DMS114 treated with DMSO at 0.1 percent for 48 hours (cell line): ENCODE data around the gene LIFR.
"Not testable (repeated sequence)": the region's sequence is repeated elsewhere in the genome, so short reads cannot be mapped to it uniquely, and the experiment has no call there.

Experiments used
- DNase-seq: peaks from one replicate; lab custom pipeline; 2025; ENCODE audit not compliant: unreplicated experiment; lab: John Stamatoyannopoulos, UW

Gene LIFR

DNA sequence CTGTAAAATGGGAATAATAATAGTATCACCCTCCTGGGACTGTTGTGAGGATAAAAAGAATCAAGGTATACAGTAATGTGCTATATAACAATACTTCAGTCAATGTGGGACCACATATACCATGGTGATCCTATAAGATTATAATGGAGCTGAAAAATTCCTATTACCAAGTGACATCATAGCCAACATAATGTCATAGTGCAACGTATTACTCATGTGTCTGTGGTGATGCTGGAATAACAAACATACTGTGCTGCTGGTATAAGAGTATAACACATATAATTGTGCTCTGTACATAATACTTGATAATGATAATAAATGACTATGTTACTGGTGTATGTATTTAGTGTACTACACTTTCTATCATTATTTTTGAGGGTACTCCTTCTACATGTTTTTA is 38.1 kb downstream of the LIFR start:
- no peak for DNase-seq

DNA sequence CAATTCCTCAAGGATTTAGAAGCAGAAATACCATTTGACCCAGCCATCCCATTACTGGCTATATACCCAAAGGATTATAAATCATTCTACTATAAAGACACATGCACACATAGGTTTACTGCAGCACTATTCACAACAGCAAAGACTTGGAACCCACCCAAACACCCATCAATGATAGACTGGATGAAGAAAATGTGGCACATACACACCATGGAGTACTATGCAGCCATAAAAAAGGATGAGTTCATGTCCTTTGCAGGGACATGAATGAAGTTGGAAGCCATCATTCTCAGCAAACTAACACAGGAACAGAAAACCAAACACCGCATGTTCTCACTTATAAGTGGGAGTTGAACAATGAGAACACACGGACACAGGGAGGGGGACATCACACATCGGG is 39.8 kb downstream of the LIFR start:
- not testable (repeated sequence) for DNase-seq

DNA sequence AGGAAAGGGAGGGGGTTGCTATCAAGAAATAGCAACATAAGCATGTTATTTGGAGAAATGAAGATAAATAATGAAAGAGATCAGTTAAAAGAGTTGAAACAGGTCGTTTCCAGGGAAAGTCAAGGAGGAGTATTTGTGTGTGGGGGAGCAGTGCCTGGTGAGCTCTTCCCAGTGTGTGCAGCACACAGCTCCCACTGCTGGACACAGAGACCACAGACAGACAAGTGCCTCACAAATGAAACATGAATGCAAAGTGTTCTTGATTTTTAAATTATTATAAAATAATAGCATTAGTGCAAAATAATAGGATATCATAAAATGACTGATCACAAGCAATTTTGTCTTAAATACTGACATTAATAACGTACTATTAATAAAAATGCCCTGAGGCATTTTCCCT is 40.8 kb downstream of the LIFR start:
- DNase-seq: no peak

DNA sequence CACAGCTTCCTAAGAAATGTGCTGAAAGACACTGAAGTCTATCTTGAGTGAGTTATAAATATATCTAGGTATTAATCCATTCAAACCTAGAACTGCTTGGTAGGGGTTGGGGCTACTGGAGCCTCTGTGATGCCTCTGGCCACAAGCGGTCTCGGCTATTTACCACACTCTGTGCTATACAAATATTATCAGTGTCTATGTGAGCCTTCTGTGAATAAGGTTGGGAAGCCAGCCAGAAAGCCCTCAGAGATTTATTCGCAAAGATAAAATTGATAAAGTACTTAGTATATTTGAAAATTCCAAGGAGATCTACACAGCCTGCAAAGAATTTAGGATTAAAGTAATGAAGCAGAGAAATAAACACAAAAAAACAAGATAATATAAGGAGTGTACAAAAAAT is 41.4 kb downstream of the LIFR start:
- no peak for DNase-seq

DNA sequence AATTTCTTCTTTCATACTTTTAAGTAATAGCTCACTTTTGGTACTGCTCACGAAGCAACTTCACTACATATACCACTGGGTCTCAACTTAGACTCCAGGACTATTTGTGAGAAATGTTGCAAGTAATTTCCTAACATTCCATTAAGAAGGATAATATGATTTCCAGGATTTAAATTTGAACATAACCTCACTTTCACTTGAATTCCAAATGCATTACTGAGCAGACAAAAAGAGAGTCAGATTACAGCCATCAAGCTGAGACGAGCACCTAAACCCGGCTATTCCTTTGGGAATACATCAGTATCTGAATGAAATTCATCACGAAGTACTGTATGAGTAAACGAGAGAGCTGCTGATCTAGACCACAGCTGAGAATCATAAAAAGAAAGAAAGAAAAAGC is 47.3 kb downstream of the LIFR start:
- DNase-seq: no peak

DNA sequence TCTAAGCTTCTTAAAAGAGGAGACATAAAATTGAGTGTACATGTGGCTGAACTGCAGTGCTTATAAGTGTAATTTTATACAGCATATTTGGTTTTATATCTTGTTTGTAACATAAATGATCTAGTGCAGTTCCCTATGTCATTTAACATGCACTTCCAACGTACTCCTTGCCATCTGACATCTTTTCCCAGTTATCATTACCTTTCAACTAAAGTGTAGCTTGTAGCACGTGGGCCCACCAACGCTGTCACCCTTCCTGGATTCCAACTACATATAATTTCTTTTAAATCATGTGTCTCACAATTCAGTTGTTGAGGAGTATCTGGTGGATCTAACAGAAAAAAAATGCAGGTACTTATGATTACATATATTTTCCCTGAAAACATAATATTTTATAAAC is 50.1 kb downstream of the LIFR start:
- no peak for DNase-seq

DNA sequence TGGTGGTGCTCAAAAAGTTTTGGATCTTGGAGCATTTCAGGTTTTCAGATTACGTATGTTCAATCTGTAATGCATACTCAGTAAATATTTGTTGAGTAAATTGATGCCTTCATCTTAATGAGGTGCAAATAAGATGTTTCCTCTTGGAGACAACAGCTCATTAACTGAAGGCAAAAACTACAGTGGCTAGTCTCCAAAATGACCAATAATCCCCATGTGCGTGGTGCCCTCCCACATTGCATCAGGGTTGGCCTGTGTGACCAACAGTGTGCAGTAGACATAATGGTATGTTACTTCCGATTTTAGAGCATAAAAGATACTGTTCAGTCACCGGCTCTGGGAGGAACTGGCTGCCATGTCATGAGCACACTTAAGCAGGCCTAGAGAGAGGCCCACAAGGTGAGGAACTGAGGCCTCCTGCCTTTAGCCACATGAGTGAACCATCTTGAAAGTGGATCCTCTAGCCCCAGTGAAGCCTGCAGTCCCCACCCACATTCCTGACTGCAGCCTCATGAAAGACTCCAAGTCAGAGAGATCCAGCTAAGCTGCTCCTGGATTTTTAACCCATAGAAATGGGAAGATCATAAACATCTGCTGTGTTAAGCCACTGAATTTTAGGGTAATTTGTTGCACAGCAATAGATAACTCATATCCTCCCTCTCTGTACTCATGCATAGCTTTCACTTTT is 55.7 kb downstream of the LIFR start:
- no peak for DNase-seq

DNA sequence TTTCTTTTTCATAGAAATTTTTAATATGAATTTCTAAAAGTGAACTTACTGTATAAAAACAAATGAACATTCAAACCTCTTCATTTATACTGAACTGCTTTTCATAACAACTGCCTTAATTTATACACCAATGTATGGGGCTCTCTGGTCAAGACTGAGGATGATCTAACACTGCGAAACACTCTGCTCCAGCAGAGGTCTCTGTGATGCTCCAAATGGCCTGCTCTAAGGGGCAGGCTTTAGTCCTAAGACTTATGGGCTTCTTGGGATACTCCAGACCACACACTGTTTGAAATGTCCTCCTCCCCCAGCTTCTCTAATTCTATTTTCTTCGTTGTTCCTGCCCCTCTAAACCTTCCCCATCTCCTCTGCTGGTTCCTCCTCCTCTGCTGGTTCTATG is 58.5 kb downstream of the LIFR start:
- DNase-seq: peak; percentile 9

DNA sequence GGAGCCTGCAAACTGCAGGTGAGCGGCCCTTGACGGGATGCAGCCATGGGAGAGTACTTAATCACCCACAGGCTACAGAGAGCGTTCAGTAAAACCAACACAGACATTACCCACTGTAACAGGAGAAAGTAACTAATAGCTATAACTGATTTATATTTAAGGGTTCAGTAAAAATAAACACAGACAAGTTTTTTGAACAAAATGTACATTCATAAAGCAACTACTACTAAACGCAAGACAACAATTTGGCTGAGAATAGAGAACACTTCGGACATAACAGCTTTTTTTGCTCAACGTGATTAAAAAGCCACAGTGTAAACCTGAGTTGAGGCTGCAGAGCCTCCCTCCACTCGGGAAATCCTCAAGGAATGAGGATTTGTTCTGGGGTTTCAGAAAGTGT is 61.7 kb downstream of the LIFR start:
- DNase-seq: no peak

DNA sequence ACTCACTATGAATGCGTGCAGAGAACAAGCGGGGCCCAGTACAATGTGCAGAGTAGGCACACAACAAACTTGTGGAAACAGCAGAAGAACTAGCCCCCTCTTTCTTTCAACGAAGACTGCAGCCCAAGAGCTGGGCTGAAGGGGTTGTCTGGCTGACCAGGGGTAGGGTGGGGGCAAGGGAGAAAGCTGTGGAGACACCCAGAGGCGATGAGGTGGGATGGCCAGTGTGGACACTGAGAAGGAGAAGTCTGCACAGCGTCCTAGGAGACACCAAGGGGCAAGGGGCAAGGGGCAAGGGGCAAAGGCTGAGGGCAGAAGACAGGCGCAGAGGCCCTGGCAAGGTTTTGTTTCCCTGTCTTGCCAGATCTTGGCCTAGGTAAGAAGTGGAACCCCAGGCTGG is 62.3 kb downstream of the LIFR start:
- DNase-seq: no peak

DNA sequence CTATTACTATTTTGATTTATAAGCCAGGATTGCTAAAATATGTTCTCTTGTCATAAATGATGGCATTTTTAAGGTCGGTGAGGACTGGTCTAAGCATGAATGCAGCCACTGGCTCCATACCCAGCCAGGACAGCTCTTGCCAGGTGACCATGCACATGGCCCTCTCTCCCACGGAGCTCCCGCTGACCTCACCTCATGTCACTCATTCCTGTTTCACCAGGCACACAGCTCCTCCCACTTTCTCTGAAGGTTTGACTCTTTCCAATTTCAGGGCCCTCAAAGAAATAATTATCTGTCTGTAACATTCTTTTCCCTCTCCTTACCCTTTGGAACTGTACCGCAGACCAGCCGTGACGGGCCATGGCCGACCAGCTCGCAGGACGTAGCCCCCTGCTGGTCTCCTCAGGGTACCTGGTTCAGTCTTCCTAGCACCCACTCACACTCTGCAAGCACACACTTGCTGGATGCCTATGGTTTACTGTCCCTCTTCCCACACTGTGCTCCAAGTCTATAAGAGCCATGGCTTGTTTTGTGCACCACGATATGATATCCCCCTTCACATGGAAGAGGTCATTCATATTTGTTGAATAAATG is 72.5 kb downstream of the LIFR start:
- no peak for DNase-seq

DNA sequence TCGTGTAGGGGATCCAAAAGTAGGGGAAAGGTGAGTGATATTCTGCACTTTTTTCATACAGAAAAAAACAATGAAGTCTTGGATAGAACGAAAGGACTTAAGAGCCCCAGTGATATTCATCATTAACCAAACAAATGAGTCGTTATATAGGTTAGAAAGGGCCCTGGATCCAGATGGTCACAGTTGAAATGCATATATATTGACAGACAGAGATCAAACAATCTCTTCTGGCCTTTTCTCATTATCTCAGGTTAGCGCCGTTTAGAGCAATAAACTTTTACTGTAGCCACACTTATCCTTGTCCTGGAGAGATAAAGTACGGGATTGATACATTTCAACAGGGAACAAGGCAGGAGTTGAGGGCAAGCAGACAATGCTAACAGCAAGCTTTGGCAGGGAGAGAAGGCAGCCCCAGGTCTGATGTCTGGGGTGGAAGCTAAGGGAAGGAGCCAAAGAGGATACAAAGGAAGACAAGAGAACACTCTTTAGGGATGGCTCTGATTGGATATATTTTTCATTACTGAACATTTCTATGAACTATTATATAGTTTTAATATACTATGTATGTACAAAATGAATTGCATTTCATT is 77.0 kb downstream of the LIFR start:
- DNase-seq: no peak

DNA sequence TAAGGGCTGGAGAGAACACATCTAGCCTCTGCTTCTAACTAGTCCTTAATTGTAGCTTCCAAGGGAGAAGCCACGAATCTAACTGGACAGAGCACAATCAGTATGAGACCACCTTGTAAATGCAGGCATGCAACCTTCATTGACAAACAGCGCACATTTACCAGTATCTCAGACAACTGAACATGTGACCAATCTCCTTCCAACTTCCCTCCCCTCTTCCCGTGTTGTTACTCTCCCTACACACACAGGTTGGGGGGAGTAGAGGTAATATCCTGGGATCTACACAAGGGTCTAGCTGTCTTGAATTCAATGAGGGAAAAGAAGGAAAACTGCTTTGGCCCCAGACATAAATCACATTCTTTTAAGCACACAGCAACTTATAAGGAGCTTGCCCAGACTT is 77.6 kb downstream of the LIFR start:
- no peak for DNase-seq

DNA sequence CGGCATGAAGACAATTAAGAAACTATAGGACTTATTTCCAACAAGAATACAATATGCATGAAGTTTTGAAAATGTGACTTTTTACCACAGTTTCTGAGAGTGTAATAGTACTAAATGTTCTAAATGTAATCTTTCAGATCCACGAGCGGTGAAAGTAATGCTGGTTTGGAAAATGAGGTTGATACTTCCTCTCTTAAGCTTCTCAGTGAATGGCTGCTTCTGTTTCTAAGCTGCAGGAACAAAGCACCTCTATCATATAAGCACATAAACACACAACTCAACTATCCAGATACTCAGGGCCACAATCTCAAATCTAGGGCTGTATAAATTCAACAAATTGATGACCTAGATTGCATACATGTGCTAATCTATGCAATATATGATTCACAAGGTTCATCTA is 78.3 kb downstream of the LIFR start:
- DNase-seq: no peak

DNA sequence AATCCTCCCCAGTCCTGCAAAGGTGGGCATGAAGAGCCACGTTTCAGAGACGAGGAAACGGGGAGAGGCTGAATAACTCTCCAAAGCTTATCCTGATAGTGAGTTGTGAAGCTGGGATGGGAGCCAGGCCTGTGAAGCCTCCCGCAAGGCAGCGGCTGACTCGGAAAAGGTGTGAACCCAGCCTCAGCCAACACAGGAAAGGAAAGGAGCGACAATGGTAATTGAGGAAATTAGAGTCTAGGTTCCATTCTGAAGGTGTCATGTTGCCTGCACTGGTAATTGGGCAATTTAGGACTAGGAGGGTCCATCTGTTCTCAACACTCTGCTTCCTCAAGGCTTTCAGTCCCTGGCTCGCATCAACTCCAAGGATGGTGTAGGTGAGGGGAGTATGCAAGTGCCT is 83.4 kb downstream of the LIFR start:
- DNase-seq: no peak

DNA sequence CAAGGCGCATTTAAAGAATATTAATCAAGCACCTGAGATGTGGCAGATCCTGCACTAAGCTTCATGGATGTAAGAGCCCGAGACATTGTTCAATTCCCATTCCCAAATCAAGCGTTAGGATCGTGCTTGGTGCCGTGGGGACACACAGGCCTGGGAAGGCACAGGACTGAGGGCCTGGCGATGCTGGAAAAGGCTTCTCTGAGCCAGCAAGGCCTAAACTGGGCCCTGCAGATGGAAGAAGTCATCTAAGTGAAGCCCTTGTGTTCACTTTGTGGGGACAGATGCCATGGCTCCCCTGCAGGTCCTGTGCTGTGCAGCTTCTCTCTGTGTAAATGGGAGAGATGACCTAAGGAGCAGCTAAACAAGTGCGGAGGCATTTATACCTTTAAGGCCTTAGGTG is 83.9 kb downstream of the LIFR start:
- no peak for DNase-seq

DNA sequence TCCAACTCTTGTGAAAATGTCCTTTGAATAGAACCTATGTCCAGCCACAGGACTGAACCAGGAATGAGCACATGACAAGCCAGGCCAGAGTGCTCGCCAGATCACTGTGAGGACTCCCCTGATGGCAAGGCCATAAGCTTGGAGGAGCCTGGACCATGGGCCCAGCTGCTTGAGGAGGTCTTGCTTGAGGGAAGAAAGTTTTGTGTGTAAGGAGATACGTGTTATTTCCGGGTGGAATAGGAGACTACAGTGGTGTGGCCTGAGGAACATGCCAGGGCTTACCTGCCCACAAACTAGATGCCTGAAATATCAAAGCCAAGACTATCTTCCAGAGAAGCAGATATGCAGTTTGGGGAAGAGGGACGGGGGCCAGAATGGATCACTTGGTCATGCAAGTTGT is 84.7 kb downstream of the LIFR start:
- DNase-seq: no peak

DNA sequence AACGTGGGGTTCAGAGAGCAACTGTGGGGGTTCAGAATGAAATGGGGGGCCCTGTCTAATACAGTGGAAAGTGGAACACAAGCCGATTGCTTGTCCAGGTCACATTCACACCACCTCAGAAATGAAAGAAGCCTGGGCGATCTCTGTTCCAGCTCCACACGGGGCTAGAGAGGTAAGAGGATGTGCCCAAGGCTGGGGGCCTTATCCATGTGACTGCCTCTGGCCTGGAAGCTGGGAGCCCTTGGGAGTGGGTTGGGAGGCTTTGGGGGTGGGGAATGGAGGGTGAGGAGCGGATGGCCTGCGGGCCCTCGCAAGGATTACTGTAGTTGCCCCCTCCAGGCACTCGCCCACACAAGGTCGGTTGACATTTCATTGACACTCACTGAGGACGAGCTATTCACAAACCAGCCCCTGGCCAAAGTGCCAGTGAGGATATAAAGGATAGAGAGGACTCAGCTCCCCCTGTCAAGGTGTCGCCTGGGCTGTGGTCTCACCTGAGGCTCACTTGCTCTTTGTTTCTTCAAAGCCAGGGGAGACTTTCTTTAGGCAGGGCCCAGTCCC is 86.7 kb downstream of the LIFR start:
- no peak for DNase-seq

DNA sequence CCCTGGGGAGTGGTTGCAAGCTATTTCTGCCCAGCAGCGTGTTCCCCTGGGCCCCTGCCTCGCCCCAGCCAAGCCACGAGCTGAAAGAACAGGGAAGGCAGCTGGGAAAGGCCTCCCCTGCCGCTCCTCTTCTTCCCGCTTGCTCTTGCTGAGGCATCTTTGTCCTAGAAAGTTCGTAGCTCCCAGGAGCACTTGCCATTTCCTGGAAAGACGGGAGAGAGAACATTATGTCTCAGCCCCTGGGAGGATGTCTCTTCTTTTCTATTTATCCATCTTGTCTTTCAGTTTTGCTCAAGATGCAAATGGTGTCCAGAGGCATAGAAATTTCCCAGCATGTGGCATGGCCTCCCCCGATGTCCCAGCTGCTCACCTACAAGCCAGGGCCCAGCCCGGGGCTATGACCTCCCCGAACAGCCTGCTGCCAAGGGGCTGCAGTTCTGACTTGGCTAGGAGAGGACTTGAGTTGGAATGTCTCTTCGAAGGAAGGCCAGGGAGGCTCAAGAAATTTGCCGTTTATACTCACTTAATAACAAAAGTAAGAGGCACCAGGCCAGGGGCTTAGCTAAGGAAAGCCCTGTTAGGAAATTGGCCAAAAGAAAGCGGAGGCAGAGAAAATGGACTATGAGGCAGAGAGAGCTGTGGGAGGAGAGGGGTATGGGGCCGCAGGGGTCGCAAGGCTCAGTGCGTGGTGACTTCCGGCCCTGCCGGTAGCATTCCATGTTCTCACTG is 87.3 kb downstream of the LIFR start:
- no peak for DNase-seq

DNA sequence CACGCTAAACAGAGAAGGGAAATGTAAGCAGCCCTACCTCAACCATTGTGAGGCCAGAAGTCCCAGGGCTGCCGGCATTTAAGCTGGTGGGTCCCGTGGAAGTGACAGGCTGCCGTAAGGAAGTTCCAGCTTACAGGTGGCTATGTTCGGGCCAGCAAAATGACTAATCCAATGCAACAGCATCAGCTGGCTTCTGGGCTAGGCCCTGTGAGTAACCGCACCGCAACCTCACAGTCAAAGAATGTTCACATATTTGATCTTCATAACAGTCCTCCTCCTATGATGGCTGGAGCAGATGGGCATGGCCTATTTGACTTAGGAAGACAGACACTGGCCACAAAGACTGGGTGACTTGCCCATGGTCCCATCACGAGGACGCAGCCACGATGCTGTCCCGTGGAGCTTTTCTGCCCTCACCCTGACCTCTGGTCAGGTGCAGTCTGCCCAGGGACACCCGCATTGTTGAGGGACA is 88.2 kb downstream of the LIFR start:
- DNase-seq: no peak

DNA sequence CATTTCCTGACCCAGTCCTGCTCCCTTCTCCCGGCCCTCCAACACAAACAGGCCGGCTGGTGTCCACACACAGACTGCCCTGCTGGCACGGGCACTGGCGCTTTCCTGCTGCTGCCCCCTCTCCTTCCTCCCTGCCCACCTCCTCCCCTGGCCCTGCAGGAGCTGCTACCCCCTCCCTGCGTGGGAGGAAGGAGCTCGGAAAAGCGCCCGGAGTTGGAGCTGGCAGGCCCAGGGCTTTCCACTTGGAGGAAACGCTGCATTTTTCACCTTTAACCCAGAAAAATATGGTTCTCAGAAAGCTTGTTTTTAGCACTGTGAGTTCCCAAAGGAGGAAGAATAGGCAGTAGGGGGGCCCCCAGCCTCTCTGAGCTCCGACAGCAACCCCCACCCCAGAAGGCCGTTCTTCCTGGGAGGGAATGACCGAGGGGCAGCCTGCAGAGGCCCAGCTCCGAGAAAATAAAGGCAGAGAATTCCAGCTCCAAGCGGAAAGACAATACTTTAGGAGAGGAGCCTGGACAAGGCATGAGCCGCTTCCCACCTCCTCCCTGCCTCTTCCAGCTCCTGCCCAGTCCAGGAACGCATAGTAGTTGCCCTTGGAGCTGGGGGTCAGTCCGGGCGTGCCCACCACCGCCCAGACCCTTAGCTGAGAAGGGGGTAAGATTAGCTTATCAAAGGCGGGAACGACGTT is 88.9 kb downstream of the LIFR start:
- no peak for DNase-seq
